GM18867 (cell line): Measurements from ENCODE around the gene LPCAT1.

Source experiments
- ATAC-seq: cut with Tn5 transposase; IDR thresholded peaks from one replicate; pipeline ENCODE4 v1.9.1; 2021; ENCODE audit warnings: mild to moderate bottlenecking, moderate library complexity; ENCODE audit not compliant: unreplicated experiment

Gene LPCAT1

DNA sequence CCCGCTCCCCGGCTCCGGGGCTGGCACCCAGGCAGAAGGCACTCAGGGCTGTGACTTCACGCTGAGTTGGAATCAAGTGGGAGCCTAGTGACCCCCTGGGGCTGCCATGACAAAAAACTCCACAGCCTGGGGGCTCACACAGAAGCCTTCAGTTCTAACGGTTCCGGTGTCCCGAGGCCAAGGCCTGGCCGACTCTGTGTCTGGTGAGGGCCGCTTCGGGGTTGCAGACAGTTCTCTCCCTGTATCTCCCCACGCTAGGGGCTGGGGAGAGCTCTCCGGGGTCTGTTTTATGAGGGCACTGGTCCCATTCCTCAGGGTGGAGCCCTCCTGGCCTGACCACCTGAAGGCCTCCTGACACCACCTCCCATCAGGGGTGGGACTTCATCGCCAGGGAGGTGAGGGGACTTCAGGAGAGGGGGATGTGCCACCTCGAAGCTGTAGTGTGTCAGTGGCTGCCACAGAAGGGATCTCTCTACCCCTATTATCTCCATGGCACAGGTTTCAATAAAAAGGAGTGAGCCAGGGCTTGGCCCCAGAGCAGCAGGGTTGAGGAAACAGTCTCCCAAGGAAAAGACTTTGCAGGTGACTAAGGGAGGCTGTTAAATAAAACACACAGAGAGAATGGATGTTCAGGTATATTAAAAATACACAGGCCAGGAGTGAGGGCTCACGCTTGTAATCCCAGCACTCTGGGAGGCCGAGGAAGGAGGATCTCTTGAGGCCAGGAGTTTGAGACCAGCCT, 77.0 kb downstream of the LPCAT1 start:
- no peak for ATAC-seq

DNA sequence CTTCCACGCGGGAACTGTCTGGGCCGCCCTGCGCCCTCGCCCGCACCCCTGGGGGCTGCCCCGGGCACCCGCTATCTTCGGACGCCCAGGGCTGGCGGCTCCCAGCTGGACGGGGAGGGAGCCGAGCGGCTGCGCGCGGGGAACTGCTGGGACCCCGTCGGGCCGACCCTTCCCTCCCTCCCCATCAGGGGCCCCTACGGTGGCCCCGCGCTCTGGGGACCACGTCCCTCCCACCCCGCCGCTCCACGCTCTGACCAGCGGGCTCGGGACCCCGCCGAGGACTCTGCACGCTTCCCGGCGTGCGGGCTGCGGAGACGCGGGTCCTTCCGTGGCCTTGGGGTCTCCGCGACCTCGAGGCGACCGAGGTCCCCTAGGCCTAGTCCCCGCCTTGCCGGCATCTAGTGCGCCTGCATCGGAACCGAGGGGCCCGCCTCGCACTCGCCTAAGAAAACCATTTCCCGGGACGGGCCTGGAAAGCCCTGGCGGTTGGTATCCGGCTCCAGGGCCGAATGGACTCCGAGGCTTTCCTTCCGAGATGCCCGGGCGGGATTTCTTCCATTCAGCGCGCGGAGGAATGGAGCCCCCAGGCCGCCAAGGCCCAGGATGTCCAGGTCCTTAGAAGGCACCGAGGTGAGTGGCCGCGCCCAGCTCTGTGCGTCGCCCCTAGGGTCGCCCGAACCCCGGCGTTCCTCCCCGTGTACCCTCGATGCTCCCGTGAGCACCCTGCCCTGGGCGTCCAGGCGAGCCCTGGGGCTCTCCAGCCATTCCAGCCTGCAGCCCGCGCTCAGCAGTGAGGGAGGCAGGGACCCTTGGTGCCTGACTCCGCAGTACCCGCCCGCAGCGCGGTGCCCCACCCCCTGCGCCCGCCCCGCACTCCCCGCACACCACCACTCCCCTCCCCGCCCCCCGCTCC, 77.8 kb downstream of the LPCAT1 start:
- ATAC-seq = no peak

DNA sequence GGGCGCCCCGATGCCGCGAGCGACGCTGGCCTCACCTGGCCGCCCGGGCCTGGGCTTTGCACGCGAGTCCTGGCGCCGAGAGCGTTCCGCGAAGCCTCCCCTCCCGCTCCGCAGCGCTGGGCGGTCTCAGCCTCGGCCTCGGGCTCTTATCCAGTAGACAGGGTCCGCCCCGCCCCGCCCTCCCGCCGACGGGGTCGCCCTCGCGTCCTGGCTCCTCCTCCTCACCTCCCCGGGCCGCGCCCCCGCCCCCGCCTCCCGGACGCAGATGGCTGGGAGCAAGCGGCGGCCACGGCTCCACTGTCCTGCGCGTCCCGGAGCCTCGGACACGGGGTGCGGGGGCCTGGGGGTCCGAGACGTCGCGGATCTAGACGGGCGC, 78.5 kb downstream of the LPCAT1 start, which contains the start of gene SLC6A3:
Gene SLC6A3, minus strand, starts transcription at position 128 of the 376 bp plus-strand sequence. CDS start 2,243 bp downstream, outside the sequence.
- ATAC-seq = no peak

DNA sequence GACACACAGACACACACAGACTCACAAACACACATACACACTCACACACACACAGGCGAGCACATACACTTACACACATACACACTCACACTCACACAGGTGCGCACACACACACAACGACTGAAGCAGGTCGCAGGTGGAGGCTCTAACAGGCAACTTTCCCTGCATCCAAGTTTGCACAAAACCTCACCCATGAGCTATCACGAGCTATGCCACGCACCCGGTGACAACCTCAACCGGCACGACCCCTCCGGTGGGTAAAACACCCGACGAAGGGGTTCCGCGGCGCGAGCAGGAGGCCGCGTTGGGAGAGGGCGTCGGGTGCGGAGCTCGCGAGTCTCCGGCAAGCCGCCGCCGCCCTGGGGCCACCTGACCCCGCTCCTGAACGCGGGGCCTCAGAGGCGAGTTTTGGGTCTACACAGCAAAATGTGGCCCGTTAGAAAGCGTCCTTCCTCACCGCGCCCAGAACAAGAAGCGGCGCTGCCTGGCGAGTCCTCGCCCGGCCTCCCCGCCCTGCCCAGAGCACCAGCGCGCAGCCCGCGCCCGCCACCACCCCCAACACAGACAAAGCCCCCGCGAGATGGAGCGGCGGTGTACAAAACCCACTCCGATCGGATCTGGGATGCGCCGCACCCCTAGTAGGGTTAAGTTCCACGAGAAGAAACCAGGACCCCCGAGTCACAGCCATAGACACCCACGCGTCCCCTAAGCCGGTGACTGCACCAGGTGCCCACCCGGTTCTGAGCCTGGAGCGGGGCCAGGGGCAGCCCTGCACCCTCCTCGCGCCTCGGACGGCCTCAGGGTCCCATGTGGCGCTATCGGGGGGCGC, 79.2 kb downstream of the LPCAT1 start:
- ATAC-seq = no peak

DNA sequence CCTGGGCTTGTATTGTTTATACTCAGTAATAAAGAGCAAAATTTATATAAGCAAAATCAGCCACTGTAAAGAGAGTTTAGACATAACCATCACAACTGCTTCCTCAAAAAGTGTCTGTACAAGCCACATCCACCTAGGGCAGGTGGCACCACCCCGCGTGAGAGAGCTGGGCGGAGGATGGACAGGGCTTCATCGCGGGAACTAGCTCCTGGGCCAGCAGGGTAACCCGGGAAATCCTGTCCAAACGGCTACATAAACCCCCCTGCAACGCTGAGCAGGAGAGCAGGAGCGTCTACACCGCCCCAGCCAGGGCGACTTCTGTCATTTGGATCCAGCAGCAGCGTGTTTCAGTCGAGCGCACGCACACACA, 79.8 kb downstream of the LPCAT1 start:
- ATAC-seq = no peak

DNA sequence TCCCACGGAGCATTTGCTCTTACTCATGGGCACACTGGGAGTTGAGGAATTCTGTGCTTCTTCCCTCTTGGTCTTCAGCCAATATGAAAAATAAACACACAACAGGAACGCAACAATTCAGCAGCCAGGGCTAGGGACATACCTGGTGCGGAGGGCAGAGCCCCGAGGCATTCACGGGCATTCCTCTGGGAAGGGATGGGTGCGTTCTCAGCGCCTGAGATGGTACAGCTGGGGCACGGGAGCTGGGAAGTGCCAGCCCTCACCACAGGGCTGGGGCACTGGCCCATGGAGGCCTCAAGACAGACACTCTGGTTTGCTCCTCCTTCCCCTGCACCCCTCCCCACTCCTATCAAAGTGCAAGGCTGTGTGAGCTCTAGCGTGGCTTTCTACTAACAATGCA, 80.6 kb downstream of the LPCAT1 start:
- no peak for ATAC-seq

DNA sequence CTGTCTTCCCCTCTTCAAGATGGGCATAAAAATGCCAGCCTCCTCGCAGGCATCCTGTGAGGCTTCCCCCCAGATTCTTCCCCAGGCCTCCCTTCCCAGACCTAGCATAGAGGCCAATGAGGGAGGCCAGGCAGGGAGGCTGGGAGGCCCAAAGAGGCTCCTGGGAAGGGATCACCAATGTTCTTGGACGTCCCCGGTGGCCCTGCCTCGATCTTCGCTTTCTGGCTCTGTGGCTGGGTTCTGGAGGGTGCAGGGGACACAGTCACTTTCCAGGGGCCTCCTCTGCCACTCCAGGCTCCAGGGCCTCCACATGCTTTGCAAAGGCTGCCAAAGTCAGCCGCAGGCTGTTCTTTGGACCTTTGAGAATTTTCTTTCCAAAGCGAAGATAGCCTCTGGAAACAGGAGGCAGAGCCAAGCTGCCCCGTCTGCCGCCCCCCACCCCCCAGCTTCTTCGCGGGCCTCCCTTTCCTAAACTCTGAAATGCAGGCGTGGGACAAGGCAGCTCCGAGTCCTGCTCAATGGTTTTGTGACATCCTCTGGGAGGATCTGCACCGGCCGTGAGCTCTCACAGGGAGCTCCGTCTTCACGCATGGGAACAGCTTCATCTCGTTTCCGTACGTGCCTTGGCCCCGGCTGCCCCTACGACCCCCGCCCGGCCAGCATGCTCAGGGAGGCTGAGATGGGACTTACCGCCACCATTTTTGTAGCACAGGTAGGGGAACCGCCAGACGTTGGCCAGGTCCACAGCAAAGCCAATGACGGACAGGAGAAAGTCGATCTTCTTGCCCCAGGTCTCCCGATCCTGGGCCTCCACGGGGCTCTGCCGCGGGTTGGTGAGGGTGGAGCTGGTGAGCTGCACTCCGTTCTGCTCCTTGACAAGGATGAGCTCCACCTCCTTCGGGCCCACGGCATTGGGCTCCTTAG, 81.3 kb downstream of the LPCAT1 start:
- no peak for ATAC-seq

DNA sequence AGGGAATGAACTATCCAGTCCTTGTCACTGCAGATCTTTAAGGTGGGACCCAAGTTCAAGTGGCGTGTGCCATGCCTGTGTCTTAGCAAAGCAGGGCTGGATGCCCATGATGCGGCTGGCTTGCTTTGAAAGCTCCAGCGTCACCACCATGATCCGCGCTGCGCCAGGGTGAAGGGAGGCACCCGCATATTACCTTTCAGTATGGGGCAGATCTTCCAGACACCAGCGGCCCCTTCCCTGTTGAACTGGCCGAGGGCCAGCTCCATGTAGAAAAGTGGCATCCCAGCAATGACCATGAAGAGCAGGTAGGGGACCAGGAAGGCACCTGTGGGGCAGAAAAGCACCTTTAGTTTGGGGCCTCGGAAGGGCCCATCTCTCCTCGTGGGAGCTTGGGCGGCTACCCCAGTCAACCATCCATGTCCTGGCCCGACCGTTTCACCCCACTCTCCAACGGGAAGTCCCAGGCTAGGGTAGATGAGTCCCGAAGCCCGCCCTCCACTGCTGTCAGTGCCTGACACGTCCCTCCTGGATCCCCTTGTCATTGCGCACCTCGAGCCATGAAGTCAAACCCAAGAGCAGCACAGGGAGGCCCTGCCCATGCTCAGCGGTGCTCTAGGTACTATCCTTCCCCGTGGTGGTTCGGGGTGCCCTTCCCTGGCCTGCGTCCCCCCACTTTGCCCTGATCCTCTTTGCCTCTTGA, 82.4 kb downstream of the LPCAT1 start:
- ATAC-seq = no peak

DNA sequence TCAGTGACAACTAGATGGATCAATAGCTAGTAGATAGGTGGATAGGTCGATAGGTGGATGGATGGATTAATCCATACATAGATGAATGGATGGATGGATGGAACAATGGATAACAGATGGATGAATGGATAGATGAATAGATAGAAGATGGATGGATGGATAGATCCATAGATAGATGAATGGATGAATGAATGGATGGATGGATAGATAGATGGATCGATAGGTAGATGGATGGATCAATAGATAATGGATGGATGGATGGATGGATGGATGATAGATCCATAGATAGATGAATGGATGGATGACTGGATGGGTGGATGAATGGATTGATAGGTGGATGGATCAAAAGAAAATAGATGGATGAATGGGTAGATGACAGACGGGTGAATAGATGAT, 83.7 kb downstream of the LPCAT1 start:
- no peak for ATAC-seq

DNA sequence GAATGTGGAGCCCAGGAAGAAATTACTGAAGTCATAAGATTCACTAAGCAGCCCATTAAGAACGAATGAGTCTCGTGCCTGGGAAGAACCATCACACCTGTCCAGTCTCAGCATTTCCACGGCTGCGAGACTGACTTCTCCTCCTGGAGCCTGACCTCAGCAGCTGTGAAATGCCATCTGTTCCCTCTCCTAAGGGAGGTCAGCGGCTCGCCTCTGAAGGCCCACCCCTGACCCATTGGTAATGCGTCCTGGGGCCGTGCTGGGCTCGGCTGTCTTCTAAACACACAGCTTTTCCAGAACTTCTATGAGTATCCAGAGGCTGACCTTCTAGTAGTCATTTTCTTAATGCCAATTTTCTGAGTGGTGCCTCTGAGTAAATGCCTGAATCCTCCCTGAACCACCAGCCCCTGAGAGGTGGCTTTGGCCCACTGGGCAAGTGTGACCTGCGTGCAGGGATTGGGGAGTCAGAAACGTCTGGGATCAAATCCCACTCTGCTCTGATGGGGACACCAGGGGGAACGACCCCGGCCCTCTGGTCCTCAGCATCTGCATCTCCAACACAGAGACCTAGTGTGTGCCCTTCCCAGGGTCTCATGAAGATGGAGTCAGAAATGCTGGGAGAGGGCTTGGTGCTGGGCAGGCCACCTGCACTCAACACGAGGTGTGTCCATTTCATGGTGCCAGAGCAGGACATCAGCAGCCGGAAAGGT, 84.2 kb downstream of the LPCAT1 start:
- no peak for ATAC-seq

DNA sequence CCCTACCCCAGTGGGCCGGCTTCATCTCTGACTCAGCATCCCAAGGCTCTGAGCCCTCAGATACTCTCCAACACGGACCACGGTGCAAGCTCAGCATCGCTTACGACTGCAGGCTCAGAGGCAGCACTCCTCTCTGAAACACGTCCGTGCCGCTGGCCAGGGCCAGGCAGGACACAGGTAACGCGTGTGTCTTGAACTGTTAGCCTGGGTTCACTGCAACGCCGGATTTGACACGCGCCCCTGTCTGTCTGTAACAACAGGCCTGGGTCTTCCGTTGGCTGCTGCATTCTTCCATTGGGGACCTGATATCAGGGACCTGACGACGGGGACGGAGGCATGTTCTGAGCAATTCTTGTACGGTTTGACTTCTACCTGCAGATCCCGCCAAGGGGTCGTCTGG, 84.9 kb downstream of the LPCAT1 start:
- ATAC-seq = no peak

DNA sequence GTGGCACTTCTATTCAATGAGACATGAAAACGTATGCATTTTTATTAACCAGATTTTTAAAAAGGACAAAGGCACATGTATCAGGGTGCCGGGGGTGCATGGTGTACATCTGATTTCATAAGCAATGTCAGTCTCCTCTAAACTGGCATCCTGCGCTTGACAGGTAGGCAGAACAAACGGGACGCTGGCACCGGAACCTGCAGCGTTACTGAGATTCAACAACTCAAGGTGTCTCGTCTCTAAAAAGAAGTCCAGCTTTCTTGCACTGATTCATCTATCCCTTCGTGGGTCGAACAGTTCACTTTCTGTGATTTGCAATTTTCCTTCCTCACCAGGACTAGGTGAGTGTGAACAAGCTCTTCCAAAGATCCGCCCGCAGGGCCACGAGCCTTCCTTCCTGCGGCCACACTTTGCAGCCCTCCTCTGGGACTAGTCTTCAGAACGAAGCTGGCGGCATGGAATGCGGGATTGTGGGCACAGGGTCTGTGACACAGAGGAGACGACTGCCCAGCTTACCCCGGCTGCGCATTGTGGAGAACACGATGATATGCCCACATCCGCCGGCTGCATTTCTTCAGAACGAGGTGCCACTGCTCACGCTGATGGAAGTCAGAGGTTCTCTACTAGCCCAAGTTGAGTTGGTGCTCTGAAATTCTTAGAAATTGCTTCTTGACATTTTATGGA, 85.7 kb downstream of the LPCAT1 start:
- no peak for ATAC-seq

DNA sequence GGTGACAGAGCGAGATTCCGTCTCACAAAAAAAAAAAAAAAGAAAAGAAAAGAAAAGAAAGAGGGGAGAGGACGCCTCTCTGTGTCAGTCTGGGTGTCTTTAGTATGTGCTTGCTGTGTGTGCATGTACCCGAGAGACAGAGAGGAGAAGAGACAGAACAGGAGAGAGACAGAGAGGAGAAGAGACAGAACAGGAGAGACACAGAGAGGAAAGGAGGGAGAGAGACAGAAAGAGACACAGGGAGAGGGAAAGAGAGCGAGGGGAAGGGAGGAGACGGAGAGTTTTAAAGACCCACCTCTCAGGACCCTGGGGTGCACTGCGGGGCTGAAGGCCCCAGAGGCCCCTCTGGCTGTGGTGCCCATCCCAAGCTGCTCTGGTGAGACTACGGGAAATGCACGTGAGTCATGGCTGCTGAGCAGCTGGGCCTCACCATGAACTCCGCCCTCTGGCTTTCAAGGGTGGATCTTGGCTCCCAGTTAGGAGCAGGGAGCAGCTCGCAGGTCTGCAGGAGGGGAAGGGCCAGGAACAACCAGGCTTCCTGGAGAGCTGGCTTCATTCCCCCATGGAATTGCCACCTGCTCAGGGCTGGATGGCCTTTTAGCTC, 86.4 kb downstream of the LPCAT1 start:
- no peak for ATAC-seq

DNA sequence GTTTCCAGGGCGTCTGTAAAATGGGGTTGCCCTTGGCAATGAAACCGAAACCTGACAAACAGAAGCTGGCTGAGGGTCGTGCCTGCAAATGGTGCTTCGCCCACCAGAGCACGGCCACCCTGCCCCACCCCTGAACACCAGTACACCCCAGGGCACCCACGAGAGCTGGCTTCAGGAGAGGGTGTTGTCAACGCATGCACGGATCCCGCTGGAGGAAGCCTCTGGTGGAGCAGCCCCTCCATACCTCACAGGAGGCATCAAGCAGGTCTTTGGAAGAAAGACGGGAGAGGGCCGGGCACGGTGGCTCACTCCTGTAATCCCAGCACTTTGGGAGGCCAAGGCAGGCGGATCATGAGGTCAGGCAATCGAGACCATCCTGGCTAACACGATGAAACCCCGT, 87.1 kb downstream of the LPCAT1 start:
- no peak for ATAC-seq

DNA sequence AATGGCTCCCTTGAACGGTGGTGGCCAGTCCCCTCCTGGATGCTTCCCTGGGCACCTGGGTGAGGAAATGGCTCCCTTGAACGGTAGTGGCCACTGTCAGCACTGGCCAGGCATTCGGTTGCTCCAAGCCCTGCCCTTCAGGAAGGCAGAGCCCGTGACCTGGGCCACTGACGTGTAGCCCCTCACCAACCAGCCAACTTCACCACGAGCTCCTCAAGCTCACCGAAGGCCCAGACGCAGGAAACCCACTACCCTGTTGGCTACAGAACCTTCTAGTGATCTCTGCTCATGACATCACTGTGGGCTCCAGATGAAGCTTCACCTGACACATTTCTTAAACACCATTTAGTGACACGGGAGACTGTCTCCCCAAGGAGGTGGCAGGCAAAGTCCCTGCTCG, 87.7 kb downstream of the LPCAT1 start:
- no peak for ATAC-seq

DNA sequence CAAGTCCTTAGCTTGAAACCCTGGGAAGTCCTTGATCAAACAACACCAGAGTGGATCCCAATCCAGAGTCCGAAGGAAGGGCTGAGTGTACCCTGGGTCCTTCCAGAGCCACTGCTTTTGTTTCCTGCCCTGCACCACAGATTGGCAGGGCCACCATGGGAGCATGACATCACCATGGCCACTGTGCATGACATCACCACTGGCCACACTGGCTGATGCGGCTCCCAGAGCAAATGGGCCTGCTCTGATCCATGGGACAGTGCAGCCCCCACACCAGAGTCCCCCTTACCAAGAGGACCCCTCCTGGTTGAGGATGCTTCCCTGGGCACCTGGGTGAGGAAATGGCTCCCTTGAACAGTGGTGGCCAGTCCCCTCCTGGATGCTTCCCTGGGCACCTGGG, 88.4 kb downstream of the LPCAT1 start:
- ATAC-seq = no peak

DNA sequence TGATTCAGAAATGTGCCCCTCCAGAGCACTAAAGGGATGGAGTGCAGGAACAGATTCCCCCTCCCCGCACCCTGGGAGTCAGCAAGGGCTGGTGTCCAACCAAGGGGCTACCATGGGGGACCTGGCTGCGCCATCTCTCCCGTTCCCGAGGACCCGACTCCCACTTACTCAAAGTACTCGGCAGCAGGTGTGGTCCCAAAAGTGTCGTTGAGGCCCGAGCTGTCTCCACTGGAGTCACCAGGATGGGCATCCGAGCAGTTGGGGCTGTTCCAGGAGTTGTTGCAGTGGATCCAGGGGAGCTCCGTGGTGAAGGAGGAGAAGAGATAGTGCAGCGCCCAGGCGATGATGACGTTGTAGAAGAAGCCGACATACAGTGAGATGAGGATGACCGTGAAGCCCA, 91.5 kb downstream of the LPCAT1 start:
- ATAC-seq = no peak

DNA sequence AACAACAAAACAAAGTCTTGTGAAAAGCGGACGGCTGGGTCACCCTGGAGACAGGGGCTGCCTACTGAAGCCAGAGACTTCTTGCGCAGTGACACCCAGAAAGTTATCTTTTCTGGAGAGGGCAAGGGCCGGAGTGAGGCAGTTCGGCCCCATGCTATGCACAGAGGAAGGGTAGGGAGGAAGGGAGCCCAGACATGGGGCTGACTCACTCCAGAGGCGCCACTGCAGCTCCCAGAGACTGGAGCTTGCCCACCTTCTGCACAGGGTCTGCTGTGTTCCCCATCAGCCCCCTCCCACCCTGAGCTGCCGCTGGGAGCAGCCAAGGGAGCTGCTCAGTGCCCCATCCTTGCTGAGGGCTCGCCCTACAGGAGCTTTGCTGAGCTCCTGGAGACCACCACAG, 91.9 kb downstream of the LPCAT1 start:
- no peak for ATAC-seq
